Vagina (tissue), 2 donors: ENCODE data around the gene RARA. TPM values are rescaled to one million over a fixed set of nuclear protein-coding genes. Genes with fewer than 3 reads are reported as not detected.
A peak's percentile ranks its signal among the peaks of the same experiment; 100 is the strongest.

Experiments used
- DNase-seq, 2 donors: peaks; one replicate each; pipeline ENCODE4 v3.0.0-alpha.2; 2017; ENCODE audit errors: extremely low spot score in 2 of 2
- H3K27ac ChIP-seq: fragments of 200-600 bp; sonication (generic); one replicate; pipeline ENCODE4 v1.5.1; 2019
- H3K27me3 ChIP-seq: fragments of 200-600 bp; sonication (generic); one replicate; pipeline ENCODE4 v1.5.1; 2019
- H3K36me3 ChIP-seq, 2 donors: fragments of 200-600 bp; sonication (generic); one replicate each; pipeline ENCODE4 v1.5.1; 2017 to 2019
- H3K4me1 ChIP-seq: fragments of 200-600 bp; sonication (generic); one replicate; pipeline ENCODE4 v1.5.1; 2019
- H3K4me3 ChIP-seq, 2 donors: fragments of 200-600 bp; sonication (generic); 1 replicate in 1 of 2; 2 replicates in 1 of 2; pipeline ENCODE4 v1.5.1; 2016 to 2019
- H3K9me3 ChIP-seq: fragments of 200-600 bp; sonication (generic); one replicate; pipeline ENCODE4 v1.5.1; 2019
- POLR2A ChIP-seq, 2 donors: fragments of 450-650 bp; IDR thresholded peaks; one replicate each; pipeline ENCODE4 v1.6.1; 2017; ENCODE audit warnings: antibody characterized with exemption in 2 of 2, mild to moderate bottlenecking in 2 of 2, moderate library complexity in 2 of 2
- POLR2AphosphoS5 ChIP-seq, 2 donors: sonication (generic); formaldehyde crosslinking; IDR thresholded peaks; one replicate each; pipeline ENCODE4 v1.9.0; 2017; ENCODE audit warnings: antibody characterized with exemption in 2 of 2, mild to moderate bottlenecking in 2 of 2, low read depth in 1 of 2; ENCODE audit not compliant: insufficient read depth in 1 of 2
- intact Hi-C: fragments of 100-400 bp; cut with DNase I; formaldehyde crosslinking; loops from one replicate; pipeline ENCODE4 v1.15.1; 2023
- total RNA-seq: library from RNA; depleted of rRNA; stranded (reverse); fragments of >200 nt; gene quantifications from one replicate; pipeline ENCODE4 v1.2.3, GENCODE V29; 2016
- TF ChIP-seq, protein P1 (sequence below), 3 experiments: fragments of 450-650 bp in 2 of 3; fragments of 200-600 bp in 1 of 3; sonication (generic) in 1 of 3; IDR thresholded peaks; one replicate each; pipeline ENCODE4 v1.5.1; 2017 to 2019; ENCODE audit warnings: antibody characterized with exemption in 3 of 3, mild to moderate bottlenecking in 2 of 3, moderate library complexity in 2 of 3

The RARA gene
- total RNA-seq, 1 donor from 2014 or later = 58.9 TPM

DNA sequence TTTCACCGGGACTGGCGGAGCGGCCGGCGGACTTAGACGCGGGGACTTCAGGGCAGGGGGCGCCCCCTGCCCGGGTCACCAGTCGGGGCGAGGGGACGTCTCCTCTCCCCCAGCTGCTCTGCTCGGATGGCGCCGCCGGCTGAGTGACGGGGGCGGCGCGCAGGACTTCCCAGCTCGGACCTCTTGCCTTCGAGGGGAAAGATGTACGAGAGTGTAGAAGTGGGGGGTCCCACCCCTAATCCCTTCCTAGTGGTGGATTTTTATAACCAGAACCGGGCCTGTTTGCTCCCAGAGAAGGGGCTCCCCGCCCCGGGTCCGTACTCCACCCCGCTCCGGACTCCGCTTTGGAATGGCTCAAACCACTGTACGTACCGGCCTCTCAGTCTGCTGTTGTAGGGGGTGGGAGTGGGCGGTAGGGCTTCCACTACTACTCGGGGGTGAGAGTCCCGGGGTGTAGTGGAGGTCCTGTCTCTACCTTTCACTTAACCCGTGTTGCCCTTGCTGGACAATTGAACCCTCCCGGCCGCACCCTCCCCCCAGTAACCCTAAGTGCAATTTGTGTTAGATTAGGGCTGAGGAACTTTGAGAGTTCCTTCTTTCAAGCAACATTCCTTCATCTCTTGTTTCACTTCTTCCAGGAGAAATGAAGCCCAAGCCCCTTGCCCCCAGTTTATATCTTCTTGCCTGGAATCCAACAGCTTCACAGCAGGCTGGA, 33.7 kb downstream of the RARA start:
- Histone ChIP-seq H3K4me3 (peak overlapping the region; percentile 76 to 78), H3K36me3 (no peaks in the 10 kb centered on the region), H3K27ac (peak overlapping the region; percentile 97), H3K4me1 (peaks cover 89% of the 10 kb centered on the region), H3K27me3 (no peaks in the 10 kb centered on the region), H3K9me3 (no peaks in the 10 kb centered on the region)
- DNase-seq = no peak
- no peak for TF ChIP-seq POLR2A (IDR thresholded peaks at IDR 0.05)
- TF ChIP-seq, protein P1, sequence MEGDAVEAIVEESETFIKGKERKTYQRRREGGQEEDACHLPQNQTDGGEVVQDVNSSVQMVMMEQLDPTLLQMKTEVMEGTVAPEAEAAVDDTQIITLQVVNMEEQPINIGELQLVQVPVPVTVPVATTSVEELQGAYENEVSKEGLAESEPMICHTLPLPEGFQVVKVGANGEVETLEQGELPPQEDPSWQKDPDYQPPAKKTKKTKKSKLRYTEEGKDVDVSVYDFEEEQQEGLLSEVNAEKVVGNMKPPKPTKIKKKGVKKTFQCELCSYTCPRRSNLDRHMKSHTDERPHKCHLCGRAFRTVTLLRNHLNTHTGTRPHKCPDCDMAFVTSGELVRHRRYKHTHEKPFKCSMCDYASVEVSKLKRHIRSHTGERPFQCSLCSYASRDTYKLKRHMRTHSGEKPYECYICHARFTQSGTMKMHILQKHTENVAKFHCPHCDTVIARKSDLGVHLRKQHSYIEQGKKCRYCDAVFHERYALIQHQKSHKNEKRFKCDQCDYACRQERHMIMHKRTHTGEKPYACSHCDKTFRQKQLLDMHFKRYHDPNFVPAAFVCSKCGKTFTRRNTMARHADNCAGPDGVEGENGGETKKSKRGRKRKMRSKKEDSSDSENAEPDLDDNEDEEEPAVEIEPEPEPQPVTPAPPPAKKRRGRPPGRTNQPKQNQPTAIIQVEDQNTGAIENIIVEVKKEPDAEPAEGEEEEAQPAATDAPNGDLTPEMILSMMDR (IDR thresholded peaks at IDR 0.05) = no peak
- TF ChIP-seq POLR2AphosphoS5 (IDR thresholded peaks at IDR 0.05; ENCODE audit: insufficient read depth in 1 of 2, low read depth in 1 of 2) = no peak
- intact Hi-C loops = no loop called here

DNA sequence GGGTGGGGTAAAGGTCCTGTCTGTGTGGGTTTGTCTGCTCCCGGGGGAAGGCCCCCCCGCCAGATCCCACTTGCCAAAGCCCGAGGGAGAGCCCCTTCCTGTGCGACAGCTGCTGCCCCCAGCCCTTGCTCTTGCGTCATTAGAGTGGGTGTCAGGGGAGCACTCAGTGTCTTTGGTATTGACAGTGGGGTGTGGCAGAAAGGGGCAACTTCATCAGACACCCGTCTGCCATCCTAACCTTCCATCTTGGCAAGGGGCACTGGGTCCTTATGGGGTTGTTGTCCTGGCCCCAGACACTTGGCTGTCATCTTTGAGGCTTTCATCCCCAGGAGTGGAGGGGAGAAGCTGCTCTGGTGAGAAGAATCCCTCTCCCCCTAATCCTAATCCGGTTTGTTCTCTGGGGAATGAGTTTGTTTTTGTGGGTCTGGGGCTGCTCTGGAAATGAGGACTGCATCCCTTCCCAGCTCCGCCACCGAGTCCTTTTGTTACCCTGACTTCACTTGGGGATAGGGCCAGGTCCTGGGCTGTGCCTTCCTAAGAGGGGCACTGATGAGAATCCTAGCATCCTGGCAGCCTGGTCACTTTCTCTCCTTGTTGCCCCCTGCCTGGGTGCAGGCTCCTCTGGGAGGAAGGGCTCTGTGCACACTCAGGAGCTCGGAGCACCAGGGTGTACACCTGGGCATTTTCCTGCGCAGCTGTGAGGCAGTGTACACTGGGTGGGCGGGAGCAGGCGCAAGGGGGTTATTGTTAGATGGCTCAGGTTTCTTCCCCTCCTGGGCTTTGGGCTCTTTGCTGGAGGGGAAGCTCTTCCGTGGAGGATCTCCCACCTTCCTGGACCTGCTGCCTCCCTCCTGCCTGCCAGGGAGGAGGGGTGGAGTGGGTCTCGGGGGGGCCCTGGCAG, 34.5 kb downstream of the RARA start:
- intact Hi-C loops = no loop called here
- Histone ChIP-seq H3K27me3 (no peaks in the 10 kb centered on the region), H3K9me3 (no peaks in the 10 kb centered on the region), H3K36me3 (peaks cover 0 to 3% of the 10 kb centered on the region in 2 donors), H3K27ac (peak overlapping the region; percentile 97), H3K4me3 (peak overlapping the region; percentile 76 to 78), H3K4me1 (peaks cover 89% of the 10 kb centered on the region)
- no peak for TF ChIP-seq POLR2AphosphoS5 (IDR thresholded peaks at IDR 0.05; ENCODE audit: insufficient read depth in 1 of 2, low read depth in 1 of 2)
- TF ChIP-seq, protein P1 (IDR thresholded peaks at IDR 0.05) = no peak
- no peak for TF ChIP-seq POLR2A (IDR thresholded peaks at IDR 0.05)
- no peak for DNase-seq

DNA sequence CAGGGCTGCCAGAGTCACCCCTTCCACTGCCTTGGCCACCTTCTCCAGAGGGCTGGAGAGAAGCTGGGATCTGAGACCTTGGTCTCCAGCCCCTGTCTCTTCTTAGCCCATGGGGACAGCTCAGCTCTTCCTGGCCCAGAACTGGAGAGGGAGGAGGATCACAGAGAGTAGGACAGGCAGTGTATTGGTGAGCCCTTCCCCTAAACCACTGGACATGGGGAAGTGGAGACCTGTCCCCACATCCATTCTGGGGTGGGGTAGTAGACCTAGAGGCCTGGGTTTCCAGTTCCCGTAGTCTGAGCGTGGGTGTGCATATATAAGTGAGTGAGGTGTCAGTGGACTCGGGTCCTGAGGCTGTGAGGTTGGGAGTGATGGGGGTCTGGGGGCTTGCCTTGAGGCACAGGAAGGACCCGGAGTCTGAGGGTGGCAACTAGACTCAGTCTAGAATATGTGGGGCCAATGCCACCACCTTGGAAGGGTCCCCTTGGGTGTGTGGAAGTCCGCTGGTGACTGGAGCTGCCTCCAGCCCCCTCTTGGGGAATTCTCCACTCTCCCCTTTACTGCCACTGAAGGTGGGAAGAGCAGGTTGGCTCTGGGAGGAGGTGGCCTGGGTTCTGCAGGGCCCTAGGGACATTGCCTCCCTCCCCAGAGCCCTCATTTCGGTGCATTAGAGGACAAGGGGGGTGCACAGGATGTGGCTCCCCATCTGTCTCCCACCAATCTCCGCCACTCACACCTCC, 35.6 kb downstream of the RARA start:
- Histone ChIP-seq H3K4me3 (peak overlapping the region; percentile 76 to 78), H3K27ac (peak overlapping the region; percentile 97), H3K36me3 (peaks cover 0 to 14% of the 10 kb centered on the region in 2 donors), H3K27me3 (no peaks in the 10 kb centered on the region), H3K4me1 (peaks cover 92% of the 10 kb centered on the region), H3K9me3 (no peaks in the 10 kb centered on the region)
- no peak for DNase-seq
- TF ChIP-seq, protein P1 (IDR thresholded peaks at IDR 0.05) = no peak
- no peak for TF ChIP-seq POLR2AphosphoS5 (IDR thresholded peaks at IDR 0.05; ENCODE audit: insufficient read depth in 1 of 2, low read depth in 1 of 2)
- no peak for TF ChIP-seq POLR2A (IDR thresholded peaks at IDR 0.05)
- intact Hi-C loops = no loop called here

DNA sequence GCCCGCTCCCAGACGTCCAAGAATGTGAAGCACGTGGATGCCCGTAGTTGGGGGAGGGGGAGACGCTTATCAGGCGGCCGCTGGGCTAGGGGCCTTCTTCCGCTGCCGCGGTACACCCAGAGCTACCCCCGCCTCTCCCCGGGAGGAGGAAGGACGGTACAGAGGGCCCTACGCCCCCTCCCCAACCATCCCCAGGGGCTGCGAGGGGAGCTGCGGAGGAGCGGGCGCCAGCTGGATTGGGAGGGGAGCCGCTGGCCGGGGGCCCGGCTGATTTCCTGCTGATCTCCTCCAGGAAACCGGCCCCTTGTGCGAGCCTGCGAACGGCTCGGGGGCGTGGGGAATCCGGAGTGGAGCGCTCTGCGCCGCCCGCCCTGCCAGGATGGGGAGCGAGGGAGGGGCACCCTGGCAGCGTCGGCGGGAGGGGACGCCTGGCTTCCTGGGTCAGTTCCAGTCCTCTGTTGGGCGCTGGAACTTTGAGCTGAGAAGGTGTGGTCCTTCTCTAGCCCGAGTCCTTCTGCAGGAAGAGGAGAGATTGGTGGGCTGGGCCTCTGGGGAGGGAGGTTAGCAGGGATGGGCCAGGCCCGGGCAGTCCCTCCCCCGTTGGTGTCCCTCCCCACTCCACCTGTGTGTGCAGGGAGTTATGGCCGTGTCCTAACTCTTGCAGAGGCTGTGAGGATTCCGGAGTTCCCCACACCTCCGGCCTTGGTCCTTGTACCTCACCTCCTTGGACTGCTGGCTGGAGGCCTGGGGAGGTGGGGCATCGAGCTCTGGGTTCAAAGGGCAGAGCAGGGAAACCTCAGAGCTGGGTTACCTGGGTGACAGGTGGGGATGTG, 36.4 kb downstream of the RARA start:
- H3K27me3 ChIP-seq = no peaks in the 10 kb centered on the region
- H3K27ac ChIP-seq = peak overlapping the region; percentile 97
- DNase-seq = no peak
- H3K9me3 ChIP-seq = no peaks in the 10 kb centered on the region
- peak in 1 of 2 donors; percentile 81 for TF ChIP-seq POLR2AphosphoS5 (IDR thresholded peaks at IDR 0.05; ENCODE audit: insufficient read depth in 1 of 2, low read depth in 1 of 2)
- TF ChIP-seq POLR2A (IDR thresholded peaks at IDR 0.05) = no peak
- H3K4me1 ChIP-seq = peaks cover 92% of the 10 kb centered on the region
- peaks cover 0 to 18% of the 10 kb centered on the region in 2 donors for H3K36me3 ChIP-seq
- peak overlapping the region; percentile 76 to 78 for H3K4me3 ChIP-seq
- intact Hi-C loops = no loop called here
